H9 (cell line): ENCODE data around the gene MAPK11. TPM values are rescaled to one million over a fixed set of nuclear protein-coding genes. Genes with fewer than 3 reads are reported as not detected.

Experiments used
- DNase-seq: peaks from one replicate; pipeline ENCODE4 v3.0.0-alpha.2; 2017
- H2AFZ ChIP-seq: one replicate; pipeline ENCODE4 v1.6.1; 2013; ENCODE audit warnings: mild to moderate bottlenecking, low read length, control low read depth, moderate library complexity
- H2AK5ac ChIP-seq: 2 replicates; pipeline ENCODE4 v1.6.1; 2013; ENCODE audit warnings: low read length, control low read depth, mixed read lengths; ENCODE audit not compliant: insufficient read length
- H2BK120ac ChIP-seq: one replicate; pipeline ENCODE4 v1.6.1; 2013; ENCODE audit warnings: low read depth, mild to moderate bottlenecking, low read length, control low read depth, inconsistent platforms; ENCODE audit not compliant: poor library complexity, severe bottlenecking
- H2BK12ac ChIP-seq: 2 replicates; pipeline ENCODE4 v1.6.1; 2013; ENCODE audit warnings: low read length, control low read depth, mixed read lengths, low read depth; ENCODE audit not compliant: insufficient read length
- H2BK15ac ChIP-seq: 2 replicates; pipeline ENCODE4 v1.6.1; 2013; ENCODE audit warnings: low read depth, low read length, control low read depth
- H2BK20ac ChIP-seq: one replicate; pipeline ENCODE4 v1.6.1; 2013; ENCODE audit warnings: low read depth, mild to moderate bottlenecking, low read length, control low read depth, inconsistent platforms; ENCODE audit not compliant: poor library complexity, severe bottlenecking
- H2BK5ac ChIP-seq: 2 replicates; pipeline ENCODE4 v1.6.1; 2013; ENCODE audit warnings: low read length, control low read depth, mixed read lengths; ENCODE audit not compliant: insufficient read length
- H3K14ac ChIP-seq: 2 replicates; pipeline ENCODE4 v1.6.1; 2013; ENCODE audit warnings: low read length, control low read depth; ENCODE audit not compliant: insufficient read depth
- H3K18ac ChIP-seq: 2 replicates; pipeline ENCODE4 v1.6.1; 2013; ENCODE audit warnings: low read depth, mild to moderate bottlenecking, mixed read lengths, low read length, control low read depth; ENCODE audit not compliant: insufficient read length
- H3K23ac ChIP-seq: 2 replicates; pipeline ENCODE4 v1.6.1; 2013; ENCODE audit warnings: low read length, control low read depth, mixed read lengths, low read depth; ENCODE audit not compliant: insufficient read length
- H3K23me2 ChIP-seq: 2 replicates; pipeline ENCODE4 v1.6.1; 2013; ENCODE audit warnings: low read depth, mild to moderate bottlenecking, mixed read lengths, low read length, control low read depth; ENCODE audit not compliant: insufficient read length, poor library complexity, severe bottlenecking
- H3K27ac ChIP-seq: 2 replicates; pipeline ENCODE4 v1.5.1; 2013; ENCODE audit warnings: low read length, control low read depth, mixed read lengths, low read depth; ENCODE audit not compliant: insufficient read length
- H3K27me3 ChIP-seq: 2 replicates; pipeline ENCODE4 v1.6.1; 2013; ENCODE audit warnings: low read length, control low read depth, inconsistent platforms; ENCODE audit not compliant: insufficient read depth
- H3K4ac ChIP-seq: 2 replicates; pipeline ENCODE4 v1.6.1; 2013; ENCODE audit warnings: low read depth, mild to moderate bottlenecking, control low read depth, inconsistent platforms, low read length, moderate library complexity
- H3K4me1 ChIP-seq: 2 replicates; pipeline ENCODE4 v1.6.1; 2013; ENCODE audit warnings: low read length, control low read depth, inconsistent platforms; ENCODE audit not compliant: insufficient read depth
- H3K4me2 ChIP-seq: 2 replicates; pipeline ENCODE4 v1.6.1; 2013; ENCODE audit warnings: low read length, control low read depth, mixed read lengths; ENCODE audit not compliant: insufficient read length, insufficient read depth
- H3K56ac ChIP-seq: 2 replicates; pipeline ENCODE4 v1.6.1; 2013; ENCODE audit warnings: low read depth, mild to moderate bottlenecking, mixed read lengths, low read length, control low read depth; ENCODE audit not compliant: insufficient read length
- H3K79me1 ChIP-seq: 2 replicates; pipeline ENCODE4 v1.6.1; 2013; ENCODE audit warnings: low read depth, mild to moderate bottlenecking, moderate library complexity, low read length, control low read depth, inconsistent platforms; ENCODE audit not compliant: insufficient read depth, poor library complexity, severe bottlenecking
- H3K79me2 ChIP-seq: 2 replicates; pipeline ENCODE4 v1.6.1; 2013; ENCODE audit warnings: low read length, control low read depth, inconsistent platforms; ENCODE audit not compliant: insufficient read depth
- H3K9ac ChIP-seq: 2 replicates; pipeline ENCODE4 v1.6.1; 2013; ENCODE audit warnings: low read length, control low read depth, mixed read lengths; ENCODE audit not compliant: insufficient read length; ENCODE audit errors: extremely low read depth
- H3K9me3 ChIP-seq: one replicate; pipeline ENCODE4 v1.6.1; 2013; ENCODE audit warnings: low read depth, low read length, inconsistent platforms; ENCODE audit not compliant: control insufficient read depth
- H3T11ph ChIP-seq: one replicate; pipeline ENCODE4 v1.6.1; 2013; ENCODE audit warnings: mild to moderate bottlenecking, low read length, control low read depth, inconsistent platforms
- H4K20me1 ChIP-seq: one replicate; pipeline ENCODE4 v1.6.1; 2013; ENCODE audit not compliant: control insufficient read depth, insufficient read length, insufficient read depth
- H4K5ac ChIP-seq: 2 replicates; pipeline ENCODE4 v1.6.1; 2013; ENCODE audit warnings: low read depth, mild to moderate bottlenecking, mixed read lengths, low read length, control low read depth; ENCODE audit not compliant: insufficient read length
- H4K8ac ChIP-seq: replicated peaks from 2 replicates; pipeline ENCODE4 v1.6.1; 2013; ENCODE audit warnings: low read length, control low read depth, mixed read lengths, low read depth; ENCODE audit not compliant: insufficient read length
- H4K91ac ChIP-seq: 2 replicates; pipeline ENCODE4 v1.6.1; 2013; ENCODE audit warnings: low read depth, mild to moderate bottlenecking, moderate library complexity, mixed read lengths, low read length, control low read depth; ENCODE audit not compliant: insufficient read length
- H3K27ac Mint-ChIP-seq, 3 experiments: 2 replicates in 2 of 3; 3 replicates in 1 of 3; pipeline ENCODE4 v1.8.0; 2020 to 2021; ENCODE audit warnings: mixed read lengths in 3 of 3, mild to moderate bottlenecking in 1 of 3, moderate library complexity in 1 of 3
- H3K27me3 Mint-ChIP-seq: 2 replicates; pipeline ENCODE4 v1.8.0; 2021; ENCODE audit warnings: low read depth, mild to moderate bottlenecking, moderate library complexity, mixed read lengths
- H3K36me3 Mint-ChIP-seq, 3 experiments: 2 replicates in 2 of 3; 3 replicates in 1 of 3; pipeline ENCODE4 v1.8.0; 2020 to 2021; ENCODE audit warnings: low read depth in 3 of 3, mixed read lengths in 3 of 3; ENCODE audit not compliant: insufficient read depth in 1 of 3
- H3K4me1 Mint-ChIP-seq, 2 experiments: 2 replicates each; pipeline ENCODE4 v1.8.0; 2020; ENCODE audit warnings: mixed read lengths in 2 of 2
- H3K4me3 Mint-ChIP-seq, 2 experiments: 2 replicates in 1 of 2; 3 replicates in 1 of 2; pipeline ENCODE4 v1.8.0; 2020 to 2021; ENCODE audit warnings: mild to moderate bottlenecking in 2 of 2, mixed read lengths in 2 of 2, moderate library complexity in 1 of 2
- H3K9me3 Mint-ChIP-seq, 2 experiments: 2 replicates in 1 of 2; 3 replicates in 1 of 2; pipeline ENCODE4 v1.8.0; 2020; ENCODE audit warnings: mild to moderate bottlenecking in 2 of 2, mixed read lengths in 2 of 2, moderate library complexity in 1 of 2
- CTCF ChIP-seq: fragments of 200-600 bp; sonication (generic); conservative IDR thresholded peaks from 3 replicates; pipeline ENCODE4 v1.8.0; 2021; ENCODE audit warnings: antibody characterized with exemption, mild to moderate bottlenecking
- WGBS: extraction: QIAGEN DNeasy Blood & Tissue Kit; methylation state at CpG from one replicate; pipeline ENCODE4 v1.1.7; 2013; ENCODE audit warnings: missing lambda C conversion rate, low lambda C conversion rate, mixed read lengths; ENCODE audit not compliant: insufficient read length; ENCODE audit errors: extremely low coverage; 5-methylcytosine and 5-hydroxymethylcytosine counted together
- total RNA-seq: library from RNA; stranded (reverse); gene quantifications from 2 replicates; pipeline ENCODE4 v1.2.1, GENCODE V29; 2021

The MAPK11 gene
- total RNA-seq, 1 experiment from 2014 or later = 1.5 TPM

GRCh38 chr22:50224071-50224470, 46.1 kb downstream of the MAPK11 start:
- Histone ChIP-seq H3K4me1 (no peaks in the 10 kb centered on the region), H2BK20ac (no peak overlapping the region), H3K18ac (no peak overlapping the region), H4K91ac (no peak overlapping the region), H3K23me2 (no peaks in the 10 kb centered on the region), H3K27me3 (no peaks in the 10 kb centered on the region), H2AK5ac (no peak overlapping the region), H2BK15ac (no peak overlapping the region), H3K79me1 (no peaks in the 10 kb centered on the region), H3K9me3 (no peaks in the 10 kb centered on the region), H3T11ph (no peak overlapping the region), H2BK5ac (no peak overlapping the region), H2AFZ (no peak overlapping the region), H4K5ac (no peak overlapping the region), H3K56ac (no peak overlapping the region), H3K4me2 (no peak overlapping the region), H4K8ac (no peak overlapping the region), H2BK12ac (no peak overlapping the region), H2BK120ac (no peak overlapping the region), H3K4ac (no peak overlapping the region), H4K20me1 (peaks cover under 1% of the 10 kb centered on the region), H3K14ac (no peak overlapping the region), H3K79me2 (no peaks in the 10 kb centered on the region), H3K23ac (no peak overlapping the region), H3K9ac (no peak overlapping the region), H3K27ac (no peak overlapping the region)
- no peak for TF ChIP-seq CTCF
- H3K27ac Mint-ChIP-seq = no peak overlapping the region
- peaks cover 0 to 2% of the 10 kb centered on the region in 2 experiments; a peak in 1 of 5 replicates for H3K9me3 Mint-ChIP-seq
- peaks cover 14 to 56% (median 41%) of the 10 kb centered on the region in 3 experiments for H3K36me3 Mint-ChIP-seq
- DNase-seq = no peak
- no peaks in the 10 kb centered on the region for H3K27me3 Mint-ChIP-seq
- H3K4me3 Mint-ChIP-seq = no peak overlapping the region
- WGBS = no CpG with 5 or more reads among the region's 16 CpGs
- peaks cover 5% of the 10 kb centered on the region in 2 experiments for H3K4me1 Mint-ChIP-seq
